ENCODE measurements around the gene PRKN.

Gene PRKN

DNA sequence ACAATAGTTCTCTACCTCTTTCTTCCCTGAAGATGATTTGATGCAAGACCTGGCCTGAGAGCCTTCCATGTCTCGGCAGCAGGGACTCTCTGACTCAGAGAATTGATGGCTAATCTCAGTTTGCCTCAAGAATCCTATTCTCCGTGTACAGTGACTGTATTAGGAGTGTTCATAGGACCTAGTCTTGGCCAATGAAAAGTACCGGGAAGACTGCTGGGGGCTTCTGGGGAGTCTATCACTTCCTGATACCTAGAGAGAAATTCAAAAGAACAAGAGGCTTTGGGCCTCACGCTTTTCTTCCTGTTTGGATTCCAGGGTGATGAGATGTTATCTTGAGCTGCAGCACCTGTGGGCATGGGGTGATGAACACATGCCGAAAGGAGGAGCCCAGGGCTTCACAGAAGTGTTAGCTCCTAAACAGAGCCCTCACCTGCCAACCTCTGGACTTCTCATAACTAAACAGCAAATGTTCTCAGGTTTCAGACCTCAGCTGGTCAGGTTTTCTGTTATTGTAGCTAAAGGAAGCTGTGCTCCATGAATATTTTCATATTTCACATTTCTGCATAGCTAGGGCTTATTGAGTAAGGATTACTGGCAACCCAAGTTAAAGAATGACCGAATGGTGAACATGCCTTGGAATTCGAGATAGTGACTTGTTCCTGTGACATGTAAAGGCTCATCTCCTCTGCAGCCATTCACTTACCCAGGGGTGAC is 1130.6 kb downstream of the PRKN start:
- no peak for DNase-seq (ENCODE audit: low read depth)

DNA sequence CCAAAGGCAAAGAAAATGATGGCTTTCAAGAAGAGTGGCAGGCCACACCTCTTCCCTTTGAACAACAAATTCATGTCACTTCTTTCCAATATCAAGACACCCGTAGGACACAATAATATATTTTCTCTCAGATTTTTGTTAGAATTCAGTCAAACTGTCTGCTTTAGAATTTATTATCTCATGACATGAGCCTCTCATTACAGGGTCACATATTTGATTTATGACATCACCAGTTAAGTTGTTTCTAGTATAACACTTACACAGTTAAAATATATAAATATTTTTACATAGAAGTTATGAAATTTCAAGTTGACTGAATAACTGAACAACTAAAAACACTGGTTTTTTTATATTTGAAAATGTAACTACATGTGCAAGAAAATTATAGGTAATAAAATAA is 1133.2 kb downstream of the PRKN start:
- DNase-seq (ENCODE audit: low read depth): no peak

DNA sequence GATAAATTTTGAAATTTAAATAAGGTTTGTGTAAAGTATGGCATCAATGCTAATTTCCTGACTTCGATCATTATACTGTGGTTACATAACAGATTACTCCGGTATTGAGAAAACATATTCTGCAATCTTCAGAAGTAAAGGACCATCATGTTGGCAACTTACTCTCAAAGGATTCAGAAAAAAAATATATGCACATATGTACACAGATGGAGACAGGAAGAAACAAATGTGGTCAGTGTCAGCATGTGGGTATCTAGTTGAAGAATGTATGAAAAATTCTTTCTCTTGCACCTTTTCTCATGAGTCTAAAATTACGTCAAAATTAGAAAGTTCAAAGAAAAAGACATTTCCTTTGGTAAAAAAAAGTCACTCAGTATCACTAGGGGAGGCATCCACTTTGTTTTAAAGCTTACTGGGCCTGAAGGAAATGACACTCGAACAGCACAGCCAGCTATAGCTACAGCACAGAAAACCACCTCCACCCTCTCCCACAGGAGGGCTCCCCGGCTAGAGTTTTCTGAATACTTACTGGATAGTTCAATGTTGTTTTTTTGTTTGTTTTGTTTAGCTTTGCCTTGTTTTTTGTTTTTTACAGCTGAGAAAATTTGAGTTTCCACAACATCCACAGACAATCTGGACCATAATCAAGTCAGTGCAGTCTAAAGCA is 1136.5 kb downstream of the PRKN start:
- DNase-seq (ENCODE audit: low read depth): no peak

DNA sequence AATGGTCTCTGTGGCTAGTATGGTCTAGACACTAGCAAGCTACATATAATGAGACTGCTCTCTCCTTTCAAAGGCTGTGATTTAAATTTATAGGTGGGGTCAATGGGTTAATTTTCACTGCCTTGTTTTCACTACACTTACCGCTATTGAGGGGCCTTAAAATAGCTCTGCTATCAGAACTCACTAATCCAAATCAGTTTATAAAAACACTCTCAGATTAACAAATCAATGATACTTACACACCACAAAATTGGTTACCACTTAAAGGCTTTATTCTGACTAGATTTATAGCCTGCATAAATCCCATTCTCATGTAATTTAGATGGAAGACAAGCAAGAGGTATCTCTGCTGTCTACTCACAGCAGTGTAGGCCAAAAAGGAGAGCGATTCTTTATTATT is 1140.7 kb downstream of the PRKN start:
- no peak for DNase-seq (ENCODE audit: low read depth)

DNA sequence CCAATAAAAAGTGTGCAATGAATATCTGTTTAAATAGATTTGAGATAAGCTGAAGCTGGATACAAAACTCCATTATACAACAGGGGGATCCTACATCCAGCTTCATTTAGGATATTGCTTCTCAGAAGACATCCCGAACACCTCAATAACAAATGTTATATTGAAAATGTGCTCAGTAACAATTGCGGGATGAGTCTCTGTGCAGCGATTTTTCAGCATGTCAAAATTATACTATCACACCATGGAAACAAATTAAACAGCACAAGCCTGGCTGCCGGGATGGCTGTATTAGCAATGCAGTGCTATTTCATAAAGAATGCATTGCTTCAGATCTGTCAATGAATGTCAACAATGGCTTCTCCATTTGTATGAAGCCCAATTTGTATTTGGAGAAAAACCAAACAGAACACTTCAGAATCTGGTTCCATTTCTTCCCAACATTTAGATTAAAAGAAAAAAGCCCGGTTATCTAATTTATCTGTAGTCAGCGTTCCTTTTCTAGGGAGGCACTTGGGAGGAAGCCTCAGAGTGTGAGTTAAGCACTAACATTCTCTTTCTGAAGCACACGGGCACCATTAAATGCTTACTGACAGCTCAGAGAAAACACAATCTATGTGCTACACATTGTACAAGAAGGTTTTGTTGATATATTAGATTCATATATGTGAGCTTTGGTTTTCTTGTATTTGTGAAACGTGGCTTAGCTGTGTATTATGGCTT is 1142.8 kb downstream of the PRKN start:
- DNase-seq (ENCODE audit: low read depth): no peak

DNA sequence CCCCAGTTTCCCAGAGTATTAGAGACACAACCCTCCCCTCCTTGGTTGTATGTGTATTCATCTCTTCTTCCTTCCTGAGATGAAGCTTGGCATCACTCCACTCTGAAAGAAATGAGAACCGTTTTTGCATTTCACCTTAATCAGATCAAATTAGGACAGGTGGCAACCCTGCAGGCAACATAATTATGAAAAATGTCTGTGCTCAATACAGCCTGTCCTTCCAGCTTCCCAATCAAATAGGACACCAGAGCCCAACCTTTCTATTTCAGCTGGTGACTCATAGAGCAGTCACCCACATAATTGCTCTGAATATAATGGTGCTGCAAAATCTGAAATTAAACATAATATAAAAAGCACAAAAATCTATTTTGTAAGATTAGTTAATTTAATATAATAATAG is 1143.5 kb downstream of the PRKN start:
- no peak for DNase-seq (ENCODE audit: low read depth)

DNA sequence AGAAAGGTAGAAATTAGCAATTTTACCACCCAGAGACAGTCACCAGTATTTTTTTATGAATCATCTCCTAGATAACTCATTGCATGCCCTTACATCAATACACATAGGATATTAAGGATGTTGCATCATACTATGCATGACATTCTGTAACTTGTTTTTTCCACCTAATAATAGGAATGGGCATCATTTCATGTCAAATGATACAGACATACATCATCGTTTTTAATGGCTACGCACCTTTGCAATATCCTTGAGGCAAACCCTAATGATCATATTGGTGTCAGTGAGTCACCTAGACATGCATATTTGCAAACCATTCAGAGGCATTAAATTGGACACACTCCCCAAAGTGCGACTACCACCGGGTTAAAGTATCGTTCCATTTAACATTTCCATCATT is 1144.0 kb downstream of the PRKN start:
- DNase-seq (ENCODE audit: low read depth): no peak

DNA sequence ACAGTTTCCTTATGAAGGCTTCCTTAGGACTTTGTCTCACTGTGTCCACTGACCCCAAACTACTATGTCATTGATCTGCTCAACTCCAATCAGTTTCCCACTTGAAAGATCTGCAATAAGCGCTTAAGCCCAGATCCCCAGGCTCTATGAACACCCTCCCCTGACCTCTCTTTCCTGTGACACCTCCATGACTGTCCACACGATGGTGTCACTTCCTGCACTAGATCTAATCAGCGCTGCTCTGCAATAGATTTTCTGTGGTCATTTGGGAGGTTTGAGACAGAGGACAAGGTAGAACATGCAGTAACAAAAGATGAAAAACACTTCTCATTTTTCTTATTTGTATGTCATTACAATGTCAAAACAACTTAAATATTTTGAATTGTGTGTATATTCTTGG is 1149.1 kb downstream of the PRKN start:
- no peak for DNase-seq (ENCODE audit: low read depth)

DNA sequence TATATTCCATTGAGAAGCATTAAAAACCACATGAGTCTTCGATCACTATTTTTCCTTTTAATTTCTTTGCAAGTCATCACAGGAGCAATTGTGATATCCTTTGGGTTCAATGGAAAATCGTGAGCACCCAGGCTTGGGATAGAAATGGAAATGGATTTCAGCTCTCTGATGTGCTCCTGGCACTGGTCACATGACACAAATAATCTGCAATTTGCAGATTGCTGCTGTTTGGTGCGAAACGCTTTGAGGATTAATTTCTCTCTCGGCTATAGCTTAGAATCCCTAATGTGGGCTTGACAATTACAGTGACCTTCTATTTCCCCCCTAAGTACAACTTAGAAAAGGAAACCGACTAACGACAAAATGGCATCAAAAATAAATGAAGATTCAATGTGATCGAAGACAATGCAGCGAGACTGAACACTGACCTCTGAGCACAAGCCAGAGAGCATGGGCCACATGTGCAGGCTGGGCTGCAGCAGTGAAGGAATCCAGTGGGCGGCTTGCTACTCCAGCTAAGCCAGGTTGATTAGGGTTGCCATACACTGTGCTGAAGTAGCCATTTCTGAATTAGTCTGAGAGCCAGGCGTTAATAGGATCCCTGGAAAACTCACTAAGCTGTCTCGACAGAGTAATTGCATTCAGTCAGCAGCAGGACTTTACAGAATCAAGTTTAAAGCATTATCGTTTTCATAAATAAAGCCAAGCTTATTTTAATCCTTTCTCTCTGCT is 1151.9 kb downstream of the PRKN start:
- DNase-seq (ENCODE audit: low read depth): no peak

DNA sequence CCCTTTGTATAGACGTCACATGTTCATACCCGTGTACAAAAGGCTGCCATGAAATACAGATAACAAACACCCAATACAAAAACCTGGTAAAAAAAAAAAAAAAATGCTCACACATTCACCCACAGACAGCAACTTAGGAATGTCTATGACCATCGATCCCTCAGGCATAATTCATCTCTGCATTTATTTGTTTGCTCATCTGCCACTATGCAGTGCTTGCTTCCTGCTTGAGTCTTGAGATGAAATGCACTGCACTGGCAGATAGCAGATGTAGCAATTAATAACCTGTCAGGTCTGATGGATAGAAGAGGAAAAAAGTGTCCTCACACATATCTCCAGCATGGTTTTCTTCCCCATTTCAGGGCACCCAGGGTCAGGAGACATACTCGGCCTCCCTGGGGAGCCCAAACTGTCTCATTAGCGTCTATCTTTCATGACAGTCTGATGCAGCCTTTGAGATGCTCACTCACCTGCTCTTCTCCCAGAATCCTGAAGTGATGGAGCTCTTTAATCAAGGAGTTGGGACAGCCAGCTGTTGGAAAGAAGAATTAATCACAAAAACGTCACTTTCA is 1158.6 kb downstream of the PRKN start:
- DNase-seq (ENCODE audit: low read depth): no peak

DNA sequence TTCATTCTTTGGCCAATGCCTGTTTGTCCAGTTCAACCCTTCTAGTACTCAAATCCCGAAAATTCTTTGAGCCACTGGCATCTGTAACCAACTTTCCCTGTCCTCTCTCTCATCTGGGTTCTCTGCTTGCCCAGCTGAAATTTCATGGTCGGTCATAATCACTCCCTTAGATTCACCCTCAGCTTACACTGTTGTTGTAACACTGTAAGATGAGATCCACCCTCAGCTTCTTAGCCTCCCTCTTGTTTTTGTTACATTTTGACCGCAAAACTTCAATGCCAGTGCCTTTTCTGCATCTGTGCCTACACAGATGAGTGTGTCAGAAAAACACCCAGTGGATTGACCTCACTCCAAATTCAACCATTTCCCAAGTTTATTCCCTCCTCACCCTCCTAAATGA is 1162.6 kb downstream of the PRKN start:
- no peak for DNase-seq (ENCODE audit: low read depth)

DNA sequence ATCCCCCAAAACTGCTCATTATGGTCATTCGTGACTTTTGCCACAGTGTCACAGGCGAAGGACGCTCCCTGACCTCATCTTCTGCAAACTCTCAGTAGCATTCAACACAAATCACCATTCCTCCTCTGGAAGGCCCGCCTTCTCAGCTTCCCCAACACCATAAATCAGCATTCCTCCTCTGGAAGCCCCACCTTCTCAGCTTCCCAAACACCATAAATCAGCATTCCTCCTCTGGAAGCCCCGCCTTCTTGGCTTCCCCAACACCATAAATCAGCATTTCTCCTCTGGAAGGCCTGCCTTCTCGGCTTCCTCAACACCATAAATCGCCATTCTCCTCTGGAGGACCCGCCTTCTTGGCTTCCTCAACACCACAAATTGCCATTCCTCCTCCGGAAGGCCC is 1165.7 kb downstream of the PRKN start:
- no peak for DNase-seq (ENCODE audit: low read depth)

DNA sequence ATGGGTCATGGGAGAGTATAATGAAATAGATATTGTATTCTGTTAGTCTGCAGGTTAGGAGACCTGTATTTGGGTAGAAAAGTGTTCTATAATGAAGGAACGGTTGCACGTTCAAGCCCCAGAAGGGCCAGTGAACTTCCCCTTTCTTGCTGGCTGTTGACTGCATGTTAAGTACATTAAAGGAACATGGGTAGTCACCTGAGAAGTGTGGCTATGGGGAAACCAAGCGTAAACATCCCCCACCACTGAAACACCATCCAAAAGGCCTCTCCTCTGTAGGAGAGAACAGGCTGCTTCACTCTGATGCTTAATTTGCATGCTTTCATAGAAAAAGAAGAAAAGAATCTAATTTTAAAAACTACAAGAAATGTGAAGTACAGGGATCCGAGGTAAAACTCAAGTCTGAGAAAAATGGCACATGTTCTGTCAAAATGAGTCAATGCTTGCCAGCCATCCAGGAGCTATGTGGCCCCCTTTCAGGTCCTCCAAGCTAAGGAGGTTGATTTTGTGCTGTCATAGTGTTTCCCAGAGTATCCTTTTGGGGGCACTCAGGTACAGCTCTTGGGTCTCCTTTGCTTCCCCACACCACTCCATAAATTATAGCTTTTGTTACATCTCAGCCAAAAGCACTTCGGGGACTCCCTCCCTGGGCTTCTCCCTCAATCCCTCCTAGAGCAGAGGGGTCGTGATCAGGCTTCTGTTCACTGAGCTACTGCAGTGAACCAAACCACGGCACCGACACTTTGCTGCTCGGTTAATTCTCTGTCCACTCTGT is 1170.0 kb downstream of the PRKN start:
- DNase-seq (ENCODE audit: low read depth): no peak

DNA sequence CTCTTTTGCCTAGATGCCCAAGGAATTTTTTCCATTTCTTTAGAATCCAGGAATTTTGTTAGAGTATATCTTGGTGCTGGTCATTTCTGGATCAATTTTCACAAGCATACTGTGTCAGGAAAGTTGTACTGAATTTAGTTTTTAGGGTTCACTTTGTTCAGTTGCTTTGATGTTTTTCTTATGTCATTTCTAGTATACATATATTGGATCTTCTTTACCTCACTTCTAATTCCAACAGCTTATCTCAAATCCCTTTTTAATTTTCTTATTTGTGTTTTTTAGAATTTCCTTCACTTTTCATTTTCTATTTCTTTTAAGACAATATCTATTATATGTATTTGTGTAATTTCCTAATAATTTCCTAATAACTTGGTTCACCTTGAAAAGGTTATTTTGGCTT is 1172.7 kb downstream of the PRKN start:
- DNase-seq (ENCODE audit: low read depth): no peak

DNA sequence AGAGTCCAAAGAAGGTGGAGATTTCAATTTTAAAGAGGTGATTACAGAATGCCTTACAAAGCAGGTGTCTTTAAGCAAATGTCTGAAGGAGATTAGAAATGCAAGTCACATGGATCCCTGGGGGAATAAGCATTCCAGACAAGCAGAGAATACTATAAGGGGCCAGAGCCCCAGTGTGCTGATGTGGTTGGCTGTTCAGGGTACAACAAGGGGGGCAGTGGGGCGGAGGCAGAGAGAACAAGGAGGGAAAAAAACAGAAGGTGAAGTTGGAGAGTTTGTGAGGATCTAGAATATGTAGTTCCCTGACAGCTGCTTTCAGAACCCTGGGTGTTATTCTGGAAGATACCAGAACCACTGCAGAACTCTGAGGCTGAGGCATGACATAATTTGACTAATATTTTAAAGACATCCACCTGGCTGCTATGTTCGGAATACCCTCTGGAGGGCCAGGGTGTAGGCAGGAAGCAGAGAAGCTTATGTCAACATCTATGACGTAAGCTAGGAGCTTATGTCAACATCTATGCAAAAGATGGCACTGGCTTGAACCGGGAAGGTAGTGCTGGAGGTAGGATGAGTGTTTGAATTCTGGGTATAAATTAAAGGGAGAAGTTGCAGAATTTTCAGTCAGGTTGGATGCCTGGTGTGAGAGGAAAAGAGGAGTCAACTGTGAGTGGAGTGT is 1177.5 kb downstream of the PRKN start:
- DNase-seq (ENCODE audit: low read depth): no peak

DNA sequence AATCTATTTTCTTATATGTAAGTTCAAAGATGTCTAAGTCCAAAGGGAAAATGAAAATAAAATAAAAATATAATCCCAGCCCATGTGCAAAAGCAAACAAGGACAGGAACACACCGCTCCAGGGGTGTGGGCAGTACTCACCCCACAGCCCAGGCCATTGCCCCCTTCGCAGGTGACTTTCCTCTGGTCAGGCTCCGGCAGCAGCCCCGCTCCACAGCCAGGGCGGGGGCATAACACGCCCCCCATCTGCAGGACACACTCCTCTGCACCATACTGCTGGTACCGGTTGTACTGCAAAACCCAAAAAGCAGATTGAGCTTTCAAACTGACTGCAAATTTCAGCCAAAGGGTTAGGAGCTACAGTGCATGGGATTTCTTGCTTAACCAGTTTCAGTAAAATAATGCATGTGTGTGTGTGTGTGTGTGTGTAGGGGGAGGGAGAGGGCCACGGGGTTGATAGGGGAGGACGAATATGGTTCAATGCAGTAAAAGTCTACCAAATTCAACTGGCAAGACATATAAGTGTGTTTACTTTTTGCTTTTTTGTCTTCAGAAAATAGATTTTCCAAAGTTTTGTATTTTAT is 1178.8 kb downstream of the PRKN start:
- no peak for DNase-seq (ENCODE audit: low read depth)

DNA sequence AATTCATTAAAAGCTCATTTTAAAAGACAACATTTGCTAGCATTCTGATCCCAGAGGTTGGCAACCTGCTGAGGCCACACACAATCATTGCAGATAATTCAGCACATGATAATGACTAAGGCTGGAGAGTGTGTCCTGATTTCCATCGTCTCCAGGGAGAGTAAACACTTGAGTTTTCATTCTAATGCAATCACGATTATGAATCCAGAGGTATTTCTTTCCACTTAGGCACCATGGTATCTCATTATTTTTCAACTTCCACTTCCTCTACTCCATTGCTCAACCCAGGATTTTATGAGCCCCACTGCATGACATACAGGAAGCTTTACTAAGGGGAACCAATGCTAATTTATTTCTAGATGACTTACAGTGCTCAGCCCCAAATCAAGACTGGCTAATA is 1179.9 kb downstream of the PRKN start:
- no peak for DNase-seq (ENCODE audit: low read depth)

DNA sequence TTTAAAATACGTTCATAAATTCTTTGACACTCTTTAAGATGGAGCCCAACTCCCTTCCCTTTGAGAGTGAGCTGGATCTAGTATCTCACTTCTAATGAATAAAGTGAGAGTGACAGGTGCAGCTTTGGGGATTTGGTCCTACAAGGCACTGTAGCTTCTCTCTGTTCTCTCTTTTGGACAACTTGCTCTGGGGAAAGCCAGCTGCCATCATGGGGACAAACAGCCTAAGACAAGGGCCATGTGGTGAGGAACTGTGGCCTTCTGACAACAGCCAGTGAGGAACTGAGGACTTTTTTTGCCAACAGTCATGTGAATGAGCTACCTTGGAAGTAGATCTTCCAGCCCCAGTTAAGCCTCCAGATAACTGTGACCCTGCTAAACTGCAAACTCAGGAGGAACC is 1180.9 kb downstream of the PRKN start:
- DNase-seq (ENCODE audit: low read depth): no peak

DNA sequence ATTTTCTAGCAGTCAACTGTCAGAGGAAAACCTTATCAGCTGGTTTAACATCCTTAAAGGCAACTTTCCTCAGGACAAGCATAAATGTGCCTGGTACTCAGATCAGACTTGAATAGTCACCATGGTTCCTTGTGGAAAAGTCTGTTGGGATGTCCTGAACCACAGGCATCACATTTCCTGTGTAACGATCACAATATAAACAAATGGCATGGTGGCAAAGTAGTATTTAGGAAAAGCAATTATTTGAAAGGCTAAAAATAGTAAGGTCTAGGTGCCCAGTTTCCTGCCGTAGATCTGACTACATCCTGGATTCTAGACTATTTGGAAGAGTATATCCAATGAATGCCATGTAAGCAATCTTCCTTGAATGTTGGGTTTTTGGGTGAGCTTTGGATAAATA is 1181.8 kb downstream of the PRKN start:
- no peak for DNase-seq (ENCODE audit: low read depth)

DNA sequence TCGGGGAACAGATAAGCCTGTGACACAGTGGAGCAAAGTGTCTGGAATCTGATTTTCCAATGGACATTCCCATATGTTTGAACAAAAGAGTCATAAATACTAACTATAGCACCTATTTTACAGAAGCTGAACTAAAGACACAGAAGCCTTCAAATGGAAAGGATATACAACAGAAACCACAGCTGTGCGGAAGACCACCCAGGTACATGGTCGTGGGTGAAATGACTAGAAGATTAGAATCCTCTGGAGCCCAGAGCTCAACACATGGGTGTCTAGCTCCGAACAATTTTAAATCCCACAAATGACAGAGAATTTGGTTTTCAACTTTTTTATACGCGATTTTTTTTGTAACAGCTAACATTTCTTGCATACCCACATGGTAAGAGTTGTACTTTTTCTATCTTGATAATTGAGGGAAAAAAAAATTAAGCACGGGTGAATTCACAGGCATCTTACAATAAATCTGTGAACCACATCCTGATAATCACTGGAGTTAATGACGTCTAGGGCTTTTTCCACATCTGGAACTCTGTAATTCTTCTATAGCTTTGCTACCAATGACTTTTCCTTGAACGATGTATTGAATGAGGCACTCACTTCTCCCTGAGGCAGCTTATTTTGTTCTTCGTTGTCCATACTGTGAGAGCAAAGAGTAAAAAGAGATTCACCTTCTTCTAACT is 1182.6 kb downstream of the PRKN start:
- DNase-seq (ENCODE audit: low read depth): no peak

Measured in stimulated activated CD8-positive, alpha-beta memory T cell treated with anti-CD3 and anti-CD28 coated beads, Interleukin-12 subunit alpha, Interleukin-12 subunit beta, amount 100 ng/mL, for 4 hours (primary cell).